OCI-LY1 (cell line): ENCODE measurements around the gene RCOR3.

Experiments used
- H2AFZ ChIP-seq: fragments of 200-600 bp; sonication (generic), shearing (Covaris generic); 2 replicates; pipeline ENCODE4 v1.6.0; 2014; ENCODE audit warnings: antibody characterized with exemption, mild to moderate bottlenecking, low read length
- H3F3A ChIP-seq: fragments of 200-600 bp; sonication (generic), shearing (Covaris generic); 2 replicates; pipeline ENCODE4 v1.6.0; 2014; ENCODE audit warnings: mild to moderate bottlenecking, antibody characterized with exemption, low read length, moderate library complexity; ENCODE audit not compliant: insufficient read depth
- H3K27ac ChIP-seq: fragments of 200-600 bp; sonication (generic); 2 replicates; pipeline ENCODE4 v1.5.1; 2014; ENCODE audit warnings: low read length, mixed run types, mild to moderate bottlenecking, low read depth; ENCODE audit not compliant: poor library complexity, severe bottlenecking
- H3K27me3 ChIP-seq: fragments of 200-600 bp; sonication (generic); 2 replicates; pipeline ENCODE4 v1.6.0; 2014; ENCODE audit warnings: antibody characterized with exemption, mild to moderate bottlenecking, low read length, moderate library complexity; ENCODE audit not compliant: insufficient read depth
- H3K36me3 ChIP-seq: fragments of 200-600 bp; sonication (generic); 2 replicates; pipeline ENCODE4 v1.6.1; 2014; ENCODE audit warnings: mild to moderate bottlenecking, antibody characterized with exemption, low read length, moderate library complexity, mixed read lengths; ENCODE audit not compliant: insufficient read depth
- H3K4me1 ChIP-seq: fragments of 200-600 bp; sonication (generic); 2 replicates; pipeline ENCODE4 v1.5.1; 2014; ENCODE audit warnings: mild to moderate bottlenecking, low read length, moderate library complexity; ENCODE audit not compliant: insufficient read depth, severe bottlenecking
- H3K4me2 ChIP-seq: fragments of 200-600 bp; sonication (generic), shearing (Covaris generic); 2 replicates; pipeline ENCODE4 v1.6.1; 2014; ENCODE audit warnings: low read length
- H3K4me3 ChIP-seq: fragments of 200-600 bp; sonication (generic); 2 replicates; pipeline ENCODE4 v1.5.1; 2014; ENCODE audit warnings: low read length, low read depth, mild to moderate bottlenecking, mixed read lengths; ENCODE audit not compliant: poor library complexity, severe bottlenecking
- H3K79me2 ChIP-seq: fragments of 200-600 bp; shearing (Covaris generic); 2 replicates; pipeline ENCODE4 v1.6.1; 2016; ENCODE audit warnings: mixed run types, low read length, mixed read lengths; ENCODE audit not compliant: insufficient read depth
- H3K9ac ChIP-seq: fragments of 200-600 bp; sonication (generic), shearing (Covaris generic); 2 replicates; pipeline ENCODE4 v1.6.1; 2014; ENCODE audit warnings: mild to moderate bottlenecking, low read length, mixed read lengths
- H3K9me2 ChIP-seq: fragments of 200-600 bp; sonication (generic), shearing (Covaris generic); 2 replicates; pipeline ENCODE4 v1.6.1; 2014; ENCODE audit warnings: low read depth, mild to moderate bottlenecking, low read length, mixed read lengths
- H3K9me3 ChIP-seq: fragments of 200-600 bp; shearing (Covaris generic); 2 replicates; pipeline ENCODE4 v1.6.1; 2014; ENCODE audit warnings: low read length, mixed read lengths
- H4K20me1 ChIP-seq: fragments of 200-600 bp; sonication (generic), shearing (Covaris generic); 2 replicates; pipeline ENCODE4 v1.6.0; 2016; ENCODE audit warnings: mild to moderate bottlenecking, low read length; ENCODE audit not compliant: insufficient read depth
- CTCF ChIP-seq: fragments of 200-600 bp; sonication (generic), shearing (Covaris generic); IDR thresholded peaks from 2 replicates; pipeline ENCODE4 v1.5.1; 2017; ENCODE audit warnings: mild to moderate bottlenecking, antibody characterized with exemption, low read length, moderate library complexity, mixed read lengths
- EZH2 ChIP-seq: fragments of 200-600 bp; sonication (generic), shearing (Covaris generic); IDR thresholded peaks from 2 replicates; pipeline ENCODE4 v1.8.0; 2017; ENCODE audit warnings: borderline replicate concordance, mixed run types, mild to moderate bottlenecking, antibody characterized with exemption, low read length, moderate library complexity, mixed read lengths

The RCOR3 gene

DNA sequence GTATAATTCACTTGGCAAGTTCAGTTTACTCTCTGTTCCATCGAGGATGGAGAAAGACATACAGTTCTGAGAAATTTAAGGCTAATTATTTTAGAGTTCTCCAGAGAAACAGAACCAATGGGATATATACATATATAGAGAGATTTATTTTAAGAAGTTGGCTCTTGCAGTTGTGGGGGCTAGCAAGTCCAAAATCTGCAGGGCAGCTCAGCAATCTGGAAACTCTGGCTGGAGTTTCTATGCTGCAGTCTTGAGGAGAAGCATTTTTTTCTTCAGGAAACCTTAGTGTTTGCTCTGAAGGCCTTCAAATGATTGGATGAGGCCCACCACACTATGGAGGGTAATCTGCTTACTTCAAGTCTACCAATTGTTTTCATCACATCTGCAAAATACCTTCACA is 102.0 kb downstream of the RCOR3 start:
- no peak overlapping the region for H2AFZ ChIP-seq
- no peaks in the 10 kb centered on the region for H3K9me2 ChIP-seq
- no peaks in the 10 kb centered on the region for H3K4me1 ChIP-seq
- TF ChIP-seq CTCF = no peak
- no peak for TF ChIP-seq EZH2
- no peak overlapping the region for H3K4me2 ChIP-seq
- H3K36me3 ChIP-seq = peaks cover 76% of the 10 kb centered on the region
- H3K9ac ChIP-seq = no peak overlapping the region
- no peak overlapping the region for H3K4me3 ChIP-seq
- H3K9me3 ChIP-seq = no peaks in the 10 kb centered on the region
- no peak overlapping the region for H3K27ac ChIP-seq
- no peaks in the 10 kb centered on the region for H4K20me1 ChIP-seq
- no peaks in the 10 kb centered on the region for H3F3A ChIP-seq
- H3K27me3 ChIP-seq = no peaks in the 10 kb centered on the region
- no peaks in the 10 kb centered on the region for H3K79me2 ChIP-seq
